H1 (cell line): ENCODE results near the gene CNNM1. TPM values are rescaled to one million over a fixed set of nuclear protein-coding genes. Genes with fewer than 3 reads are reported as not detected.

Experiments used
- ASH2L ChIP-seq: fragments of 200-600, 300-600 bp; sonication (generic); IDR thresholded peaks from one replicate; pipeline ENCODE4 v1.7.1; 2017; ENCODE audit warnings: low read length
- BCL11A ChIP-seq, 2 experiments: IDR thresholded peaks; one replicate each; pipeline ENCODE4 v1.6.1; 2011; ENCODE audit warnings: low read depth in 2 of 2, low read length in 2 of 2, mild to moderate bottlenecking in 2 of 2
- CHD7 ChIP-seq: fragments of 300-600 bp; sonication (generic); IDR thresholded peaks from 2 replicates; pipeline ENCODE4 v1.7.1; 2012; ENCODE audit warnings: low read length, moderate library complexity, mild to moderate bottlenecking, inconsistent platforms; ENCODE audit not compliant: insufficient replicate concordance
- CREB1 ChIP-seq: IDR thresholded peaks from 2 replicates; pipeline ENCODE4 v1.6.1; 2012; ENCODE audit warnings: inconsistent platforms
- EGR1 ChIP-seq: IDR thresholded peaks from 2 replicates; pipeline ENCODE4 v1.6.1; 2011; ENCODE audit warnings: low read depth, low read length, borderline replicate concordance
- NRF1 ChIP-seq: IDR thresholded peaks from 2 replicates; pipeline ENCODE4 v1.6.1; 2011; ENCODE audit warnings: mild to moderate bottlenecking, low read depth, low read length, improper control_type of control experiment
- SAP30 ChIP-seq: fragments of 300-600 bp; sonication (generic); IDR thresholded peaks from 2 replicates; pipeline ENCODE4 v1.7.1; 2012; ENCODE audit warnings: low read length, moderate library complexity, mild to moderate bottlenecking, inconsistent platforms; ENCODE audit not compliant: insufficient read depth, insufficient replicate concordance
- TAF7 ChIP-seq: optimal IDR thresholded peaks from 2 replicates; pipeline ENCODE3; 2011; ENCODE audit warnings: low read depth, mild to moderate bottlenecking, inconsistent platforms, low read length, moderate library complexity, borderline replicate concordance
- YY1 ChIP-seq: IDR thresholded peaks from 2 replicates; pipeline ENCODE4 v1.6.1; 2011; ENCODE audit warnings: low read depth, mild to moderate bottlenecking, low read length
- polyA plus RNA-seq, 7 experiments: library from polyadenylated mRNA; depleted of rRNA in 3 of 7; stranded (reverse) in 5 of 7; unstranded in 2 of 7; fragments of >200 nt in 5 of 7; fragments of 200-250 nt in 2 of 7; gene quantifications; 1 replicate in 5 of 7; 2 replicates in 1 of 7; 4 replicates in 1 of 7; pipeline versions ENCODE4 v1.2.1 to v1.2.3, GENCODE V29; 2011 to 2013; ENCODE audit warnings: missing spikeins in 2 of 7, mixed read lengths in 2 of 7
- total RNA-seq: library from RNA; stranded (reverse); fragmentation: NEBNext Ultra II Directional; extraction: Animal tissue kit (Norgen Biotek cat#: 25700); gene quantifications from 2 replicates; pipeline ENCODE4 v1.2.1, GENCODE V29; 2021
- TF ChIP-seq, protein P1 (sequence below): IDR thresholded peaks from 2 replicates; pipeline ENCODE4 v1.6.1; 2012; ENCODE audit warnings: inconsistent platforms

CNNM1 gene
- total and polyA plus RNA-seq, 2 of the 8 experiments (the other 6 are each of a cell fraction or from before 2014, with no cell fraction given) = 0.74 to 0.92 TPM

DNA sequence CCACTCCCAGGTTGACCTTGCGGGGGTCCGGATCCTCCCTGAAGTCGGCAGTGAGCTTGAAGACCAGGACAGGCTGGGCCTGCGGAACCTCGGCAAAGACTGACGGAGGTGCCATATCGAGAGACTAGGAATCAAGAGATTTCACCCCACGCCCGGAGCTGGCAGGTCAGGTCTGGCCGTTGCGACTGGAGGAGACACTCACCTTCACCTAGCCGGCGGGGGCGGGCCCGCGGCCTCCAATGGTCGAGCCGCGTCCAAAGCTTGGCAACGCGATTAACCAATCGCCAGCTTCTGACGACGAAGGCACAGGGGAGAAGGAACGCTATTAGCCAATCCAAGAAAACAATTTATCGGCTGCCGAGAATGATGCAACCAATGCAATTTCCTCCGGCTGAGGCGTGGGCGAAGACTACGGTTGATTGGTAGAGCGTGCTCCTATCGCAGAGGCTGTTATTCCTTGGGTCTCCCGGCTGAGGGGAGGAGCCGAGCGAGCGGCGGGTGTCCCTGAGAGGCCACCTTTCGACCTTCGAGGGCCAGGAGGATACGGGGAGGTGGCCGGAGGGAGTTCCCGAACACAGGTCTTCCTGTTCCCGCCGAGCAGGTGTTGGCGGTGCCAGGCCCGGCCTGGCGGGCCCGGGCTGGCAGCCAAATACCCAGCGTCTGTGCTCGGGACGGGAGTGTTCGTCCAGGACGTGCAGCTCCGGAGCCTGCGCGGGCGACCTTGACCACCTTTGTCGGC is 101.5 kb downstream of the CNNM1 start, which contains the start of gene GOT1 (continued):
- TF ChIP-seq CHD7 (no peak), EGR1 (peak; percentile 98), YY1 (no peak), CREB1 (peak; percentile 87), ASH2L (peak; percentile 79), NRF1 (0 out of 2 replicates have a peak, but pooled peaks have one; percentile 13), TAF7 (peak; percentile 86), SAP30 (no peak), BCL11A (IDR thresholded peaks at IDR 0.05; ENCODE audit: low read depth in 2 of 2, low read length in 2 of 2) (no peak)
- TF ChIP-seq, protein P1, sequence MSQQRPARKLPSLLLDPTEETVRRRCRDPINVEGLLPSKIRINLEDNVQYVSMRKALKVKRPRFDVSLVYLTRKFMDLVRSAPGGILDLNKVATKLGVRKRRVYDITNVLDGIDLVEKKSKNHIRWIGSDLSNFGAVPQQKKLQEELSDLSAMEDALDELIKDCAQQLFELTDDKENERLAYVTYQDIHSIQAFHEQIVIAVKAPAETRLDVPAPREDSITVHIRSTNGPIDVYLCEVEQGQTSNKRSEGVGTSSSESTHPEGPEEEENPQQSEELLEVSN = peak; percentile 64; the same call in 1 of the 2 replicates
